HepG2 (cell line): ENCODE measurements around the gene MYO1E. TPM values are rescaled to one million over a fixed set of nuclear protein-coding genes. Genes with fewer than 3 reads are reported as not detected.
A peak's percentile ranks its signal among the peaks of the same experiment; 100 is the strongest.

Experiments used
- CBFB ChIP-seq: sonication (generic); formaldehyde crosslinking; IDR thresholded peaks from 2 replicates; pipeline ENCODE4 v1.4.0; 2020; ENCODE audit warnings: missing genetic modification reagents
- FOXA3 ChIP-seq: IDR thresholded peaks from 2 replicates; pipeline ENCODE4 v1.6.1; 2016; ENCODE audit warnings: missing genetic modification reagents, missing compliant biosample characterization
- FOXO1 ChIP-seq: sonication (generic); formaldehyde crosslinking; IDR thresholded peaks from 2 replicates; pipeline ENCODE4 v1.4.0; 2020; ENCODE audit warnings: missing genetic modification reagents
- GATA4 ChIP-seq: sonication (generic); IDR thresholded peaks from 2 replicates; pipeline ENCODE4 v1.6.1; 2016; ENCODE audit warnings: antibody characterized with exemption, low read depth, borderline replicate concordance
- HMG20B ChIP-seq: conservative IDR thresholded peaks from 2 replicates; pipeline ENCODE4 v1.6.1; 2016; ENCODE audit warnings: missing genetic modification reagents, missing compliant biosample characterization
- HMGXB4 ChIP-seq, 2 experiments: sonication (generic) in 1 of 2; formaldehyde crosslinking in 1 of 2; IDR thresholded peaks; 2 replicates each; pipeline versions ENCODE4 v1.4.0 to v1.6.1; 2018 to 2020; ENCODE audit warnings: missing genetic modification reagents in 2 of 2, borderline replicate concordance in 1 of 2, low read depth in 1 of 2, mild to moderate bottlenecking in 1 of 2, missing biosample characterization in 1 of 2
- NR2C2 ChIP-seq: sonication (generic); formaldehyde crosslinking; IDR thresholded peaks from 2 replicates; pipeline ENCODE4 v1.4.0; 2020; ENCODE audit warnings: missing genetic modification reagents, mild to moderate bottlenecking, moderate library complexity, borderline replicate concordance
- PHF21A ChIP-seq: sonication (generic); formaldehyde crosslinking; IDR thresholded peaks from 2 replicates; pipeline ENCODE4 v1.5.0; 2020; ENCODE audit warnings: mild to moderate bottlenecking, missing genetic modification reagents
- RCOR2 ChIP-seq: IDR thresholded peaks from 2 replicates; pipeline ENCODE4 v1.6.1; 2016; ENCODE audit warnings: missing biosample characterization, missing genetic modification reagents
- RFX1 ChIP-seq: fragments of 450-650 bp; IDR thresholded peaks from 2 replicates; pipeline ENCODE4 v1.6.1; 2017
- SALL1 ChIP-seq: sonication (generic); formaldehyde crosslinking; IDR thresholded peaks from 2 replicates; pipeline ENCODE4 v1.8.0; 2022; ENCODE audit warnings: mild to moderate bottlenecking, missing genetic modification reagents
- SALL2 ChIP-seq: sonication (generic); formaldehyde crosslinking; IDR thresholded peaks from 2 replicates; pipeline ENCODE4 v1.8.1; 2023; ENCODE audit warnings: mild to moderate bottlenecking, missing genetic modification reagents, inconsistent platforms
- STAT6 ChIP-seq: sonication (generic); formaldehyde crosslinking; IDR thresholded peaks from 2 replicates; pipeline ENCODE4 v1.4.0; 2020; ENCODE audit warnings: missing genetic modification reagents, mild to moderate bottlenecking, borderline replicate concordance
- XRCC5 ChIP-seq: fragments of 200-400 bp; formaldehyde crosslinking; optimal IDR thresholded peaks from 2 replicates; pipeline ENCODE3; 2017; ENCODE audit warnings: mild to moderate bottlenecking, low read length
- ZBTB7A ChIP-seq: sonication (generic); formaldehyde crosslinking; IDR thresholded peaks from 2 replicates; pipeline ENCODE4 v1.8.0; 2022; ENCODE audit warnings: mild to moderate bottlenecking, missing genetic modification reagents
- ZNF24 ChIP-seq: fragments of 450-650 bp; IDR thresholded peaks from 2 replicates; pipeline ENCODE4 v1.6.1; 2017; ENCODE audit warnings: antibody characterized with exemption, mild to moderate bottlenecking
- ZNF512B ChIP-seq: sonication (generic); formaldehyde crosslinking; IDR thresholded peaks from 2 replicates; pipeline ENCODE4 v1.5.1; 2020; ENCODE audit warnings: missing genetic modification reagents, mild to moderate bottlenecking, borderline replicate concordance
- ZNF737 ChIP-seq: sonication (generic); formaldehyde crosslinking; IDR thresholded peaks from 2 replicates; pipeline ENCODE4 v1.5.0; 2020; ENCODE audit warnings: missing genetic modification reagents, mild to moderate bottlenecking, borderline replicate concordance
- ZNF766 ChIP-seq: sonication (generic); formaldehyde crosslinking; IDR thresholded peaks from 2 replicates; pipeline ENCODE4 v1.5.0; 2020; ENCODE audit warnings: missing genetic modification reagents, borderline replicate concordance
- ZNF788 ChIP-seq: sonication (generic); formaldehyde crosslinking; IDR thresholded peaks from 2 replicates; pipeline ENCODE4 v1.5.0; 2020; ENCODE audit warnings: mild to moderate bottlenecking, missing genetic modification reagents, borderline replicate concordance
- polyA plus RNA-seq, 8 experiments: library from polyadenylated mRNA; depleted of rRNA in 3 of 8; stranded (reverse) in 7 of 8; unstranded in 1 of 8; fragments of >200 nt; fragmentation: Illumina TruSeq in 4 of 8; extraction: Trizol in 4 of 8; gene quantifications; 2 replicates each; pipeline versions ENCODE4 v1.2.1 to v1.2.3, GENCODE V29; 2011 to 2016; ENCODE audit warnings: low read depth in 4 of 8, missing spikeins in 1 of 8, mixed read lengths in 1 of 8; ENCODE audit not compliant: insufficient read depth in 1 of 8
- total RNA-seq, 5 experiments: library from RNA; depleted of rRNA; stranded (reverse); fragments of >200 nt; fragmentation: Illumina TruSeq; extraction: Trizol; gene quantifications; 2 replicates each; pipeline ENCODE4 v1.2.3, GENCODE V29; 2016; ENCODE audit warnings: low read depth in 1 of 5
- TF ChIP-seq, protein P1 (sequence below): sonication (generic); formaldehyde crosslinking; IDR thresholded peaks from 2 replicates; pipeline ENCODE4 v1.4.0; 2020; ENCODE audit warnings: missing genetic modification reagents

Gene MYO1E
- total and polyA plus RNA-seq, 2 of the 13 experiments (the other 11 are each of a cell fraction or from before 2014, with no cell fraction given): 15.7 to 25.1 TPM

GRCh38 chr15:59276225-59277178, 96.2 kb downstream of the MYO1E start (continued):
- TF ChIP-seq HMG20B (CRISPR knock-in tag) (peak; percentile 80), FOXO1 (CRISPR knock-in tag) (peak; percentile 97), GATA4 (peak; percentile 76; the same call in 1 of the 2 replicates), STAT6 (CRISPR knock-in tag) (peak; percentile 84; the same call in 1 of the 2 replicates), CBFB (CRISPR knock-in tag) (peak; percentile 88), ZNF766 (peak; percentile 55; the same call in 1 of the 2 replicates), ZNF512B (CRISPR knock-in tag) (no peak), ZNF24 (peak; percentile 45; the same call in 1 of the 2 replicates), SALL1 (peak; percentile 98), SALL2 (0 out of 2 replicates have a peak, but pooled peaks have one; percentile 46), RFX1 (no peak), ZNF788 (CRISPR knock-in tag) (peak; percentile 55; the same call in 1 of the 2 replicates), RCOR2 (CRISPR knock-in tag) (peak; percentile 94), NR2C2 (CRISPR knock-in tag) (peak; percentile 50), PHF21A (CRISPR knock-in tag) (peak; percentile 92), XRCC5 (peak; percentile 71), FOXA3 (CRISPR knock-in tag) (peak; percentile 81), ZNF737 (CRISPR knock-in tag) (no peak), HMGXB4 (CRISPR knock-in tag; IDR thresholded peaks at IDR 0.05; ENCODE audit: borderline replicate concordance in 1 of 2, low read depth in 1 of 2) (0 out of 4 replicates have a peak, but pooled peaks of 1 of the 2 experiments have one; percentile 20), ZBTB7A (CRISPR knock-in tag) (no peak)
- TF ChIP-seq, protein P1, sequence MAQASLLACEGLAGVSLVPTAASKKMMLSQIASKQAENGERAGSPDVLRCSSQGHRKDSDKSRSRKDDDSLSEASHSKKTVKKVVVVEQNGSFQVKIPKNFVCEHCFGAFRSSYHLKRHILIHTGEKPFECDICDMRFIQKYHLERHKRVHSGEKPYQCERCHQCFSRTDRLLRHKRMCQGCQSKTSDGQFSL: no peak
